Fibroblast of lung (primary cell): ENCODE data around the gene DGKE. TPM values are rescaled to one million over a fixed set of nuclear protein-coding genes. Genes with fewer than 3 reads are reported as not detected.

ENCODE experiments used
- DNase-seq, 2 donors: peaks; one replicate each; pipeline versions ENCODE4 v3.0.0 to v3.0.0-alpha.2; 2010; ENCODE audit warnings: low read depth in 2 of 2
- H2AFZ ChIP-seq: 2 replicates; pipeline ENCODE4 v1.5.1; 2012; ENCODE audit warnings: low read length, control low read depth, inconsistent platforms
- H3K27ac ChIP-seq: 2 replicates; pipeline ENCODE4 v1.5.1; 2011; ENCODE audit warnings: low read length, control low read depth; ENCODE audit not compliant: insufficient read depth
- H3K27me3 ChIP-seq: 2 replicates; pipeline ENCODE4 v1.5.1; 2011; ENCODE audit warnings: mild to moderate bottlenecking, low read length; ENCODE audit not compliant: control insufficient read depth, insufficient read depth
- H3K36me3 ChIP-seq: 2 replicates; pipeline ENCODE4 v1.5.1; 2011; ENCODE audit warnings: low read length; ENCODE audit not compliant: control insufficient read depth, insufficient read depth
- H3K4me1 ChIP-seq: 2 replicates; pipeline ENCODE4 v1.5.1; 2011; ENCODE audit warnings: low read length; ENCODE audit not compliant: control insufficient read depth, insufficient read depth; ENCODE audit errors: extremely low read depth
- H3K4me2 ChIP-seq: 2 replicates; pipeline ENCODE4 v1.5.1; 2011; ENCODE audit warnings: low read length, control low read depth; ENCODE audit not compliant: insufficient read depth; ENCODE audit errors: extremely low read depth
- H3K4me3 ChIP-seq, 4 experiments: fragments of 200-600 bp in 1 of 4; sonication (generic) in 1 of 4; replicated peaks in 1 of 4; 2 replicates each; pipeline ENCODE4 v1.5.1; 2011 to 2016; ENCODE audit warnings: low read length in 4 of 4, low read depth in 3 of 4, mild to moderate bottlenecking in 3 of 4, control low read depth in 2 of 4, inconsistent platforms in 1 of 4, mixed read lengths in 1 of 4; ENCODE audit not compliant: insufficient read depth in 1 of 4; ENCODE audit errors: control extremely low read depth in 1 of 4
- H3K79me2 ChIP-seq: 2 replicates; pipeline ENCODE4 v1.5.1; 2012; ENCODE audit warnings: mild to moderate bottlenecking, low read length, inconsistent platforms; ENCODE audit not compliant: control insufficient read depth, insufficient read depth
- H3K9ac ChIP-seq: 2 replicates; pipeline ENCODE4 v1.5.1; 2011; ENCODE audit warnings: mild to moderate bottlenecking, low read length, control low read depth; ENCODE audit not compliant: insufficient read depth
- H3K9me3 ChIP-seq: 2 replicates; pipeline ENCODE4 v1.5.1; 2012; ENCODE audit warnings: low read depth, low read length; ENCODE audit not compliant: control insufficient read depth, insufficient read depth
- H4K20me1 ChIP-seq: 2 replicates; pipeline ENCODE4 v1.5.1; 2011; ENCODE audit warnings: low read length; ENCODE audit not compliant: control insufficient read depth, insufficient read depth; ENCODE audit errors: extremely low read depth
- EZH2 ChIP-seq: IDR thresholded peaks from 2 replicates; pipeline ENCODE4 v1.5.1; 2012; ENCODE audit warnings: low read length, control low read depth, mild to moderate bottlenecking; ENCODE audit errors: missing control alignments
- polyA plus RNA-seq, 2 donors: library from polyadenylated mRNA; depleted of rRNA in 1 of 2; stranded (reverse) in 1 of 2; unstranded in 1 of 2; fragments of >200 nt; gene quantifications; 2 replicates each; pipeline ENCODE4 v1.2.1, GENCODE V29; 2011 to 2012; ENCODE audit warnings: missing spikeins in 1 of 2
- total RNA-seq: library from RNA; depleted of rRNA; stranded (reverse); fragments of >200 nt; gene quantifications from 2 replicates; pipeline ENCODE4 v1.2.1, GENCODE V29; 2014
- TF ChIP-seq, protein P1 (sequence below), 2 donors: IDR thresholded peaks in 1 of 2; conservative IDR thresholded peaks in 1 of 2; 1 replicate in 1 of 2; 2 replicates in 1 of 2; pipeline ENCODE4 v1.5.1; 2011 to 2012; ENCODE audit warnings: low read length in 2 of 2, control low read depth in 1 of 2, inconsistent platforms in 1 of 2, low read depth in 1 of 2, mild to moderate bottlenecking in 1 of 2

Gene DGKE
- total and polyA plus RNA-seq, 2 donors (not counting 1 experiment from before 2014, with no cell fraction given): 2.5 to 6.4 TPM

DNA sequence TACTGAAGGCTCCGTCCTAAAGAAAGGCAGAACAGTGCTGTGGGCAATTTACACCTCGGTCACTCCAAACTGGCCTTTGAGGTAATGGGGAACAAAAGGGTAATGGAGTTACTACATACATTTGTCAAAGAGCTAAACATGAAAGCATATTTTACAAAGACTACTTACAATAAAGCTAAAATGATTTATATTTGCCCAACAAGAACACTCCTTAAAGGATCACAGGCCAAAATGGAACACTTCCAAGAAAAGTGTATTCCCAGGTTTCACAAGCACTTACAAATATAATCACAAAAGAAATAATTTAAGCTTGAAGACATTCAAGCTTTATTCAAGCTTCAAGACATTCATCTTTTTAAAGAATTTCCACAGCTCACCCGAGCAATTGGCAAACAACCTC is 29.5 kb upstream of the DGKE start:
- no peak overlapping the region for H2AFZ ChIP-seq
- no peaks in the 10 kb centered on the region for H3K36me3 ChIP-seq
- H3K27ac ChIP-seq: no peak overlapping the region
- no peak overlapping the region for H3K4me2 ChIP-seq
- H3K4me1 ChIP-seq: no peaks in the 10 kb centered on the region
- H3K9me3 ChIP-seq: no peaks in the 10 kb centered on the region
- no peak for DNase-seq
- no peak overlapping the region for H3K4me3 ChIP-seq
- H3K79me2 ChIP-seq: no peaks in the 10 kb centered on the region
- no peak for TF ChIP-seq EZH2
- TF ChIP-seq, protein P1, sequence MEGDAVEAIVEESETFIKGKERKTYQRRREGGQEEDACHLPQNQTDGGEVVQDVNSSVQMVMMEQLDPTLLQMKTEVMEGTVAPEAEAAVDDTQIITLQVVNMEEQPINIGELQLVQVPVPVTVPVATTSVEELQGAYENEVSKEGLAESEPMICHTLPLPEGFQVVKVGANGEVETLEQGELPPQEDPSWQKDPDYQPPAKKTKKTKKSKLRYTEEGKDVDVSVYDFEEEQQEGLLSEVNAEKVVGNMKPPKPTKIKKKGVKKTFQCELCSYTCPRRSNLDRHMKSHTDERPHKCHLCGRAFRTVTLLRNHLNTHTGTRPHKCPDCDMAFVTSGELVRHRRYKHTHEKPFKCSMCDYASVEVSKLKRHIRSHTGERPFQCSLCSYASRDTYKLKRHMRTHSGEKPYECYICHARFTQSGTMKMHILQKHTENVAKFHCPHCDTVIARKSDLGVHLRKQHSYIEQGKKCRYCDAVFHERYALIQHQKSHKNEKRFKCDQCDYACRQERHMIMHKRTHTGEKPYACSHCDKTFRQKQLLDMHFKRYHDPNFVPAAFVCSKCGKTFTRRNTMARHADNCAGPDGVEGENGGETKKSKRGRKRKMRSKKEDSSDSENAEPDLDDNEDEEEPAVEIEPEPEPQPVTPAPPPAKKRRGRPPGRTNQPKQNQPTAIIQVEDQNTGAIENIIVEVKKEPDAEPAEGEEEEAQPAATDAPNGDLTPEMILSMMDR (conservative IDR thresholded peaks at IDR 0.05 in 1 of 2, IDR thresholded peaks at IDR 0.05 in 1 of 2; ENCODE audit: low read depth in 1 of 2, low read length in 2 of 2): no peak
- H3K9ac ChIP-seq: no peak overlapping the region
- no peaks in the 10 kb centered on the region for H3K27me3 ChIP-seq
- H4K20me1 ChIP-seq: no peaks in the 10 kb centered on the region

DNA sequence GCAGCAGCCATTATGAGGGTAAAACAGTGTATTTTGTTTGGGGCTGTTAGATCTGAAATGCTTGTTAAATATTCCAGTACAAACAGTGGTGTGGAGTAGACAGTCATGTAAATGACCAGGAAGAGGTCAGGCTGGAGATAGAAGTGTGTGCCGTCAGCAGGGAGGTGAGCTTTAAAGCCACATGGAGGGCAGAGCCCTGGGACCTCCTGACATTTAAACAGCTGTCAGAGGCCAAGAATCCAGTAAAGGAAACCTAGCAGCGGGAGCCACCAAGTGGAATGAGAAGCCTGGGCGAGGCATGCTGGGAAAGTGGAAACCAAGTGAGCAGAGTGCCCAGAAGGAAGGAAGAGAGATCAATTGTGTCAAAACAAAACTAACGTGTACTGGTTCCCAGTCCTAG is 27.0 kb upstream of the DGKE start:
- H3K27me3 ChIP-seq: no peaks in the 10 kb centered on the region
- TF ChIP-seq EZH2: no peak
- TF ChIP-seq, protein P1 (conservative IDR thresholded peaks at IDR 0.05 in 1 of 2, IDR thresholded peaks at IDR 0.05 in 1 of 2; ENCODE audit: low read depth in 1 of 2, low read length in 2 of 2): no peak
- no peaks in the 10 kb centered on the region for H3K79me2 ChIP-seq
- no peak overlapping the region for H2AFZ ChIP-seq
- H3K36me3 ChIP-seq: no peaks in the 10 kb centered on the region
- H3K4me1 ChIP-seq: no peaks in the 10 kb centered on the region
- no peak overlapping the region for H3K27ac ChIP-seq
- no peaks in the 10 kb centered on the region for H4K20me1 ChIP-seq
- no peak overlapping the region for H3K9ac ChIP-seq
- no peak overlapping the region for H3K4me2 ChIP-seq
- H3K9me3 ChIP-seq: no peaks in the 10 kb centered on the region
- DNase-seq: no peak
- H3K4me3 ChIP-seq: no peak overlapping the region

DNA sequence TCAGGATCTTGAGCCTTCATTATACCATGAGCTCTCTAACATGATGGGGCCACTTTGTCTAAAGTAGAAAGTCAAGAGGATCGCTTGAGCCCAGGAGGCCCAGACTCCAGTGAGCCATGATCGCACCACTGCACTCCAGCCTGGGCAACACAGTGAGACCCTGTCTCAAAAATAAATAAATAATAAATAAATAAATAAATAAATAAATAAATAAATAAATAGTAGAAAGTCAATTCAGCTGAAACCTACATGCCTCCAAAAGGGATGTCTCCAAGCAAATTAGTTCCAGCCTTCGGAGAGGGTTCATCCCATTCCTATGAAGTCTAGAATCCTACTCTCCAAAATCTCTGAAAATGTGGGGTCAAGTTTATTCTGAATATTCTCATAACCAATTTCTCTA is 26.2 kb upstream of the DGKE start:
- Histone ChIP-seq H3K27me3 (no peaks in the 10 kb centered on the region), H3K36me3 (no peaks in the 10 kb centered on the region), H3K4me1 (no peaks in the 10 kb centered on the region), H3K79me2 (no peaks in the 10 kb centered on the region), H2AFZ (no peak overlapping the region), H3K27ac (no peak overlapping the region), H3K4me2 (no peak overlapping the region), H3K9ac (no peak overlapping the region), H4K20me1 (no peaks in the 10 kb centered on the region), H3K4me3 (no peak overlapping the region), H3K9me3 (no peaks in the 10 kb centered on the region)
- DNase-seq: no peak
- TF ChIP-seq, protein P1 (conservative IDR thresholded peaks at IDR 0.05 in 1 of 2, IDR thresholded peaks at IDR 0.05 in 1 of 2; ENCODE audit: low read depth in 1 of 2, low read length in 2 of 2): no peak
- TF ChIP-seq EZH2: no peak
